T-helper 2 cell treated with Interferon-gamma antibody and Interleukin-4, amounts not matched to agents 100 ng/mL and 5 ng/mL, for 36 hours (primary cell): ENCODE measurements around the gene WSB1. TPM values are rescaled to one million over a fixed set of nuclear protein-coding genes. Genes with fewer than 3 reads are reported as not detected.
"Not testable (repeated sequence)": the region's sequence is repeated elsewhere in the genome, so short reads cannot be mapped to it uniquely, and the experiment has no call there.

ENCODE experiments used
- intact Hi-C: fragments of 100-400 bp; cut with micrococcal nuclease; formaldehyde crosslinking; loops from one replicate; pipeline ENCODE4 v1.15.1; 2023
- total RNA-seq: library from RNA; stranded (reverse); gene quantifications from 2 replicates; pipeline ENCODE4 v1.2.3, GENCODE V29; 2022

Gene WSB1
- total RNA-seq, 1 donor from 2014 or later: 90.7 TPM

GRCh38 chr17:27315322-27315721 lies 21.4 kb downstream of the WSB1 start:
- intact Hi-C loops: no loop called here

GRCh38 chr17:27315796-27316465 lies 22.0 kb downstream of the WSB1 start:
- intact Hi-C loops: no loop called here

GRCh38 chr17:27318228-27318627 lies 24.3 kb downstream of the WSB1 start:
- intact Hi-C loops: no loop called here

GRCh38 chr17:27318633-27319032 lies 24.7 kb downstream of the WSB1 start:
- intact Hi-C loops: no loop called here

- intact Hi-C loops: no loop called here
Measured at GRCh38 chr17:27319541-27320221, 25.8 kb downstream of the WSB1 start.

GRCh38 chr17:27320222-27320560 lies 26.3 kb downstream of the WSB1 start:
- intact Hi-C loops: no loop called here

GRCh38 chr17:27321372-27321771 lies 27.5 kb downstream of the WSB1 start:
- intact Hi-C loops: no loop called here

GRCh38 chr17:27322026-27322425 lies 28.1 kb downstream of the WSB1 start:
- intact Hi-C loops: no loop called here

GRCh38 chr17:27322690-27323508 lies 29.0 kb downstream of the WSB1 start:
- intact Hi-C loops: no loop called here

- intact Hi-C loops: no loop called here
Measured at GRCh38 chr17:27323538-27324215, 29.8 kb downstream of the WSB1 start.

GRCh38 chr17:27324771-27325339 lies 30.9 kb downstream of the WSB1 start:
- intact Hi-C loops: no loop called here

GRCh38 chr17:27326051-27326450 lies 32.1 kb downstream of the WSB1 start:
- intact Hi-C loops: no loop called here

- intact Hi-C loops: no loop called here
Measured at GRCh38 chr17:27326585-27326984, 32.7 kb downstream of the WSB1 start.

- intact Hi-C loops: no loop called here
Measured at GRCh38 chr17:27327397-27327796, 33.5 kb downstream of the WSB1 start.

GRCh38 chr17:27327871-27328270 lies 34.0 kb downstream of the WSB1 start:
- intact Hi-C loops: no loop called here

GRCh38 chr17:27328686-27329085 lies 34.8 kb downstream of the WSB1 start:
- intact Hi-C loops: not testable (repeated sequence)

- intact Hi-C loops: no loop called here
Measured at GRCh38 chr17:27329146-27329805, 35.4 kb downstream of the WSB1 start.

GRCh38 chr17:27332047-27332393 lies 38.1 kb downstream of the WSB1 start:
- intact Hi-C loops: loop anchor here (1.0 to 2.0 kb wide), 3 partner anchors 21 to 87 kb away; partner anchors contain the start of gene WSB1

- intact Hi-C loops: loop anchor here (1.0 to 2.0 kb wide), 4 partner anchors 21 to 96 kb away; partner anchors contain the start of gene WSB1
Measured at GRCh38 chr17:27332485-27333409, 38.8 kb downstream of the WSB1 start.
